Stomach (tissue), 4 donors: ENCODE results near the gene PNMA6A.
"Not testable (repeated sequence)": the region's sequence is repeated elsewhere in the genome, so short reads cannot be mapped to it uniquely, and the experiment has no call there.

ENCODE experiments used
- CTCF ChIP-seq, 7 experiments: fragments of 450-650 bp in 4 of 7; fragments of 200-600 bp in 3 of 7; sonication (generic) in 3 of 7; IDR thresholded peaks; one replicate each; pipeline ENCODE4 v1.5.1; 2016 to 2019; ENCODE audit warnings: antibody characterized with exemption in 7 of 7, control low read depth in 2 of 7, mild to moderate bottlenecking in 1 of 7
- EP300 ChIP-seq: sonication (generic); formaldehyde crosslinking; IDR thresholded peaks from one replicate; pipeline ENCODE4 v1.6.1; 2017; ENCODE audit warnings: antibody characterized with exemption
- POLR2A ChIP-seq, 4 donors: fragments of 450-650 bp; IDR thresholded peaks; one replicate each; pipeline ENCODE4 v1.6.1; 2016; ENCODE audit warnings: antibody characterized with exemption in 4 of 4, control low read depth in 2 of 4, mild to moderate bottlenecking in 1 of 4, moderate library complexity in 1 of 4
- POLR2AphosphoS5 ChIP-seq, 3 donors: sonication (generic); formaldehyde crosslinking; IDR thresholded peaks; one replicate each; pipeline ENCODE4 v1.6.1; 2016; ENCODE audit warnings: antibody characterized with exemption in 3 of 3

- TF ChIP-seq POLR2AphosphoS5 (IDR thresholded peaks at IDR 0.05); CTCF (IDR thresholded peaks at IDR 0.05); POLR2A (IDR thresholded peaks at IDR 0.05); EP300: not testable (repeated sequence)
Observed at GRCh38 chrX:153110735-153111134, 38.5 kb downstream of the PNMA6A start.
